Subcutaneous abdominal adipose tissue (tissue), 5 donors: ENCODE results near the gene TMEM17.

Source experiments
- H3K27ac ChIP-seq: one replicate; pipeline ENCODE4 v1.7.0; 2013; ENCODE audit warnings: low read depth, mild to moderate bottlenecking, inconsistent platforms, low read length, moderate library complexity
- H3K27me3 ChIP-seq, 5 donors: one replicate each; pipeline ENCODE4 v1.7.0; 2013; ENCODE audit warnings: low read length in 5 of 5, inconsistent platforms in 1 of 5; ENCODE audit not compliant: control insufficient read depth in 5 of 5, insufficient read depth in 4 of 5
- H3K36me3 ChIP-seq, 5 donors: one replicate each; pipeline ENCODE4 v1.7.0; 2013; ENCODE audit warnings: low read length in 5 of 5; ENCODE audit not compliant: control insufficient read depth in 5 of 5, insufficient read depth in 5 of 5
- H3K4me1 ChIP-seq, 5 donors: one replicate each; pipeline ENCODE4 v1.7.0; 2013; ENCODE audit warnings: low read length in 5 of 5, mild to moderate bottlenecking in 3 of 5, moderate library complexity in 1 of 5; ENCODE audit not compliant: control insufficient read depth in 5 of 5, insufficient read depth in 5 of 5
- H3K4me3 ChIP-seq, 5 donors: one replicate each; pipeline ENCODE4 v1.7.0; 2013; ENCODE audit warnings: low read length in 5 of 5, low read depth in 1 of 5
- H3K9ac ChIP-seq, 5 donors: one replicate each; pipeline ENCODE4 v1.7.0; 2013; ENCODE audit warnings: low read length in 5 of 5, mild to moderate bottlenecking in 4 of 5, moderate library complexity in 3 of 5
- H3K9me3 ChIP-seq, 5 donors: one replicate each; pipeline ENCODE4 v1.7.0; 2013; ENCODE audit warnings: low read length in 5 of 5; ENCODE audit not compliant: control insufficient read depth in 5 of 5
- donor health status: healthy.
- donor health status: healthy.
- donor health status: healthy.
- donor health status: healthy.
- donor health status: healthy.

Gene TMEM17

GRCh38 chr2:62512384-62512783 is 6.4 kb upstream of the TMEM17 start:
- H3K4me1 ChIP-seq = no peaks in the 10 kb centered on the region
- H3K27ac ChIP-seq = no peak overlapping the region
- H3K36me3 ChIP-seq = peaks cover 0 to 5% (median 0%) of the 10 kb centered on the region in 5 donors
- no peaks in the 10 kb centered on the region for H3K27me3 ChIP-seq
- no peak overlapping the region for H3K9ac ChIP-seq
- no peaks in the 10 kb centered on the region for H3K9me3 ChIP-seq
- H3K4me3 ChIP-seq = no peak overlapping the region

GRCh38 chr2:62511636-62512035 is 5.6 kb upstream of the TMEM17 start:
- Histone ChIP-seq H3K27ac (no peak overlapping the region), H3K4me3 (no peak overlapping the region), H3K4me1 (peaks cover 0 to 4% (median 2%) of the 10 kb centered on the region in 5 donors), H3K36me3 (peaks cover 0 to 5% (median 0%) of the 10 kb centered on the region in 5 donors), H3K27me3 (no peaks in the 10 kb centered on the region), H3K9ac (no peak overlapping the region), H3K9me3 (no peaks in the 10 kb centered on the region)

GRCh38 chr2:62506421-62506750 is 391 bp upstream of the TMEM17 start:
- Histone ChIP-seq H3K27ac (peak overlapping the region; percentile 94), H3K27me3 (no peaks in the 10 kb centered on the region), H3K36me3 (peaks cover 0 to 5% (median 0%) of the 10 kb centered on the region in 5 donors), H3K9ac (peak overlapping the region; percentile 68 to 91 (median 90)), H3K4me3 (peak overlapping the region; percentile 65 to 91 (median 87)), H3K9me3 (no peaks in the 10 kb centered on the region), H3K4me1 (peaks cover 0 to 17% (median 11%) of the 10 kb centered on the region in 5 donors)

GRCh38 chr2:62505109-62505749 is 766 bp downstream of the TMEM17 start:
- Histone ChIP-seq H3K9me3 (no peaks in the 10 kb centered on the region), H3K27ac (peak overlapping the region; percentile 94), H3K4me3 (peak overlapping the region; percentile 22 to 91 (median 81)), H3K36me3 (peaks cover 0 to 5% (median 0%) of the 10 kb centered on the region in 5 donors), H3K4me1 (peaks cover 0 to 17% (median 11%) of the 10 kb centered on the region in 5 donors), H3K9ac (peak overlapping the region in 4 of 5 donors; percentile 25 to 91 (median 84)), H3K27me3 (no peaks in the 10 kb centered on the region)

- Histone ChIP-seq H3K36me3 (peaks cover 0 to 5% (median 0%) of the 10 kb centered on the region in 5 donors), H3K9ac (no peak overlapping the region), H3K27ac (peak overlapping the region; percentile 94), H3K4me1 (peaks cover 0 to 17% (median 11%) of the 10 kb centered on the region in 5 donors), H3K27me3 (no peaks in the 10 kb centered on the region), H3K4me3 (no peak overlapping the region), H3K9me3 (no peaks in the 10 kb centered on the region)
These were observed 1.3 kb downstream of the TMEM17 start for GRCh38 chr2:62504657-62505056.

GRCh38 chr2:62501794-62502500 is 4.0 kb downstream of the TMEM17 start:
- H3K9ac ChIP-seq = no peak overlapping the region
- no peaks in the 10 kb centered on the region for H3K36me3 ChIP-seq
- H3K4me3 ChIP-seq = no peak overlapping the region
- no peak overlapping the region for H3K27ac ChIP-seq
- peaks cover 0 to 16% (median 10%) of the 10 kb centered on the region in 5 donors for H3K4me1 ChIP-seq
- no peaks in the 10 kb centered on the region for H3K27me3 ChIP-seq
- H3K9me3 ChIP-seq = no peaks in the 10 kb centered on the region

GRCh38 chr2:62501069-62501468 is 4.9 kb downstream of the TMEM17 start:
- Histone ChIP-seq H3K27ac (no peak overlapping the region), H3K36me3 (no peaks in the 10 kb centered on the region), H3K9me3 (no peaks in the 10 kb centered on the region), H3K4me1 (peaks cover 0 to 9% (median 4%) of the 10 kb centered on the region in 5 donors), H3K4me3 (no peak overlapping the region), H3K9ac (no peak overlapping the region), H3K27me3 (no peaks in the 10 kb centered on the region)

- H3K9me3 ChIP-seq = no peaks in the 10 kb centered on the region
- no peak overlapping the region for H3K27ac ChIP-seq
- H3K36me3 ChIP-seq = no peaks in the 10 kb centered on the region
- no peak overlapping the region for H3K4me3 ChIP-seq
- H3K9ac ChIP-seq = no peak overlapping the region
- peaks cover 0 to 8% (median 4%) of the 10 kb centered on the region in 5 donors for H3K4me1 ChIP-seq
- no peaks in the 10 kb centered on the region for H3K27me3 ChIP-seq
These were observed 6.5 kb downstream of the TMEM17 start for GRCh38 chr2:62499430-62500060.

GRCh38 chr2:62498739-62499138 is 7.3 kb downstream of the TMEM17 start:
- no peaks in the 10 kb centered on the region for H3K9me3 ChIP-seq
- no peak overlapping the region for H3K9ac ChIP-seq
- H3K4me3 ChIP-seq = no peak overlapping the region
- no peak overlapping the region for H3K27ac ChIP-seq
- peaks cover 0 to 8% (median 4%) of the 10 kb centered on the region in 5 donors for H3K4me1 ChIP-seq
- no peaks in the 10 kb centered on the region for H3K27me3 ChIP-seq
- H3K36me3 ChIP-seq = no peaks in the 10 kb centered on the region

- Histone ChIP-seq H3K4me3 (no peak overlapping the region), H3K4me1 (peaks cover 0 to 8% (median 4%) of the 10 kb centered on the region in 5 donors), H3K9ac (no peak overlapping the region), H3K27me3 (no peaks in the 10 kb centered on the region), H3K9me3 (no peaks in the 10 kb centered on the region), H3K27ac (no peak overlapping the region), H3K36me3 (no peaks in the 10 kb centered on the region)
These were observed 10.2 kb downstream of the TMEM17 start for GRCh38 chr2:62495761-62496160.
